ENCODE results near the gene IL20RA. TPM values are rescaled to one million over a fixed set of nuclear protein-coding genes. Genes with fewer than 3 reads are reported as not detected.

The IL20RA gene
- total RNA-seq, 4 donors from 2014 or later, result 0.88 to 6.4 (median 4.3) TPM

DNA sequence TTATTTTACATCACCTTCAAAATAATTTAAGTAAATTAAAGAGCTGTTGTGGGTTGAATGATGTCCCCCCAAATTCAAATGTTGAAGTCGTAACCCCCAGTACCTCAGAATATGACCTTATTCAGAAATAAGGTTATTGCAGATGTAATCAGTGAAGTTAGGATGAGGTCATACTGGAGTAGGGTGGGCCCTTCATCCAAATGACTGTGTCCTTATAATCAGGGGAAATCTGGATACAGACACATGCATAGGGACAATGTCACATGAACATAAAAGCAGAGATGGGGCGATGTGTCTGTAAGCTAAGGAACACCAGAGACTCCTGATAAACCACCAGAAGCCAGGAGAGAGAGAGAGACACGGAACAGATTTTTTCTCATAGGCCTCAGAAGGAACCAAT, 13.3 kb upstream of the IL20RA start:
- Histone ChIP-seq H3K4me3 (no peak overlapping the region), H3K36me3 (no peaks in the 10 kb centered on the region), H3K4me1 (no peaks in the 10 kb centered on the region), H3K27me3 (no peaks in the 10 kb centered on the region), H3K27ac (no peak overlapping the region), H3K9me3 (no peaks in the 10 kb centered on the region)
- TF ChIP-seq, protein P1, sequence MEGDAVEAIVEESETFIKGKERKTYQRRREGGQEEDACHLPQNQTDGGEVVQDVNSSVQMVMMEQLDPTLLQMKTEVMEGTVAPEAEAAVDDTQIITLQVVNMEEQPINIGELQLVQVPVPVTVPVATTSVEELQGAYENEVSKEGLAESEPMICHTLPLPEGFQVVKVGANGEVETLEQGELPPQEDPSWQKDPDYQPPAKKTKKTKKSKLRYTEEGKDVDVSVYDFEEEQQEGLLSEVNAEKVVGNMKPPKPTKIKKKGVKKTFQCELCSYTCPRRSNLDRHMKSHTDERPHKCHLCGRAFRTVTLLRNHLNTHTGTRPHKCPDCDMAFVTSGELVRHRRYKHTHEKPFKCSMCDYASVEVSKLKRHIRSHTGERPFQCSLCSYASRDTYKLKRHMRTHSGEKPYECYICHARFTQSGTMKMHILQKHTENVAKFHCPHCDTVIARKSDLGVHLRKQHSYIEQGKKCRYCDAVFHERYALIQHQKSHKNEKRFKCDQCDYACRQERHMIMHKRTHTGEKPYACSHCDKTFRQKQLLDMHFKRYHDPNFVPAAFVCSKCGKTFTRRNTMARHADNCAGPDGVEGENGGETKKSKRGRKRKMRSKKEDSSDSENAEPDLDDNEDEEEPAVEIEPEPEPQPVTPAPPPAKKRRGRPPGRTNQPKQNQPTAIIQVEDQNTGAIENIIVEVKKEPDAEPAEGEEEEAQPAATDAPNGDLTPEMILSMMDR (IDR thresholded peaks at IDR 0.05), result no peak
- TF ChIP-seq POLR2A (IDR thresholded peaks at IDR 0.05), result no peak
- no peak for DNase-seq
- intact Hi-C loops (cut with DNase I; ENCODE audit: low total_unique reads), result no loop called here

DNA sequence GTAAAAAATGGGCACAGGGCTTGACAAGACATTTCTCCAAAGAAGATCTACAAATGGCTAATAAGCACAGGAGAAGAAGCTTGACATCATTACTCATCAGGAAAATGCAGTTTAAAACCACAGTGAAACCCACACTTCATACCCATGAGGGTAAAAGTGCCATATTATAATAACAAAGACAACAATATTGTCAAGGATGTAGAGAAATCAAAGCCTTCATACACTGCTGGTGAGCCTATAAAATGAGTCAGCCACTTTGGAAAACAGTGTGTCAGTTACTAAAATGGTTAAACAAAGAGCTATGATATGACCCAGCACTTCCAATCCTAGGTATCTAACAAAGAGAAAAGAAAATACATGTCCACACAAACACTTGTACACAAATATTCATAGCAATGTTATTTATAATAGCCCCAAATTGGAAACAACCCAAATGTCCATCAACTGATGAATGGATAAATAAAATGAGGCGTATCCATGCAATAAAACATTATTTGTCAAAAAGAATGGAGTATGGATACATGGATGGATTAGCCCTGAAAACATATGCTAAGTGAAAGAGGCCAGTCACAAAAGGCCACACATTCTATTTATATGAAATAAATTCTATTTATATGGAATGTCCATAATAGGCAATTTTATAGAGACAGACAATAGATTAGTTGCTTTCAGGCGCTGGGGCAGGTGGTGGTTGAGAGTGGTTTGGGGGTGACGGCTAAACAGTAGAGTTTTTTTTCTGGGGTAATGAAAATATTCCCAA, 11.5 kb upstream of the IL20RA start:
- Histone ChIP-seq H3K4me1 (no peaks in the 10 kb centered on the region), H3K4me3 (no peak overlapping the region), H3K27me3 (no peaks in the 10 kb centered on the region), H3K9me3 (no peaks in the 10 kb centered on the region), H3K36me3 (no peaks in the 10 kb centered on the region), H3K27ac (no peak overlapping the region)
- no peak for DNase-seq
- intact Hi-C loops (cut with DNase I; ENCODE audit: low total_unique reads), result no loop called here
- TF ChIP-seq, protein P1 (IDR thresholded peaks at IDR 0.05), result no peak
- no peak for TF ChIP-seq POLR2A (IDR thresholded peaks at IDR 0.05)

GRCh38 chr6:137051790-137052472, 7.2 kb upstream of the IL20RA start:
- DNase-seq, result no peak
- H3K9me3 ChIP-seq, result no peaks in the 10 kb centered on the region
- H3K27ac ChIP-seq, result no peak overlapping the region
- no peak overlapping the region for H3K4me3 ChIP-seq
- H3K27me3 ChIP-seq, result no peaks in the 10 kb centered on the region
- no peak for TF ChIP-seq POLR2A (IDR thresholded peaks at IDR 0.05)
- TF ChIP-seq, protein P1 (IDR thresholded peaks at IDR 0.05), result no peak
- H3K4me1 ChIP-seq, result no peaks in the 10 kb centered on the region
- intact Hi-C loops (cut with DNase I; ENCODE audit: low total_unique reads), result no loop called here
- no peaks in the 10 kb centered on the region for H3K36me3 ChIP-seq

DNA sequence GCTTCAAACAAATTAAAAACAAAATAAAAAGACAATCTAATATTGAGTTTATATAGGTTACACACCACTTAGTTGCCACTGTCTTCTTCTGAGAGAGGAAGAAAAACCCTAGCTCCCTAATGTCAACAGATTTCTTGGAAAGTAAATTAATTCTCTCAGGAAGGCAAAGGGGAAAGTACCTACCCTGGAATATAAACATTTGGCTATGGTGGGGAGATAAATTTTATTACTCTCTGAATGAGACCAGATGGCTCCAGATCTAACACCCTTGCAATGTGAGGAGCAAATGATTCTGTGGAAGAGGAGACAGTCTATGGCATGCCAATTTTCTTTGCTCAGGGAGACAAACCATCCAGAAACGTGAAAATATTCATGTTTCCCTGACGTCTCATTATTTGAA, 4.3 kb upstream of the IL20RA start:
- Histone ChIP-seq H3K4me1 (no peaks in the 10 kb centered on the region), H3K36me3 (no peaks in the 10 kb centered on the region), H3K27ac (no peak overlapping the region), H3K4me3 (no peak overlapping the region), H3K9me3 (no peaks in the 10 kb centered on the region), H3K27me3 (no peaks in the 10 kb centered on the region)
- TF ChIP-seq, protein P1 (IDR thresholded peaks at IDR 0.05), result no peak
- no peak for TF ChIP-seq POLR2A (IDR thresholded peaks at IDR 0.05)
- no peak for DNase-seq
- intact Hi-C loops (cut with DNase I; ENCODE audit: low total_unique reads), result no loop called here

DNA sequence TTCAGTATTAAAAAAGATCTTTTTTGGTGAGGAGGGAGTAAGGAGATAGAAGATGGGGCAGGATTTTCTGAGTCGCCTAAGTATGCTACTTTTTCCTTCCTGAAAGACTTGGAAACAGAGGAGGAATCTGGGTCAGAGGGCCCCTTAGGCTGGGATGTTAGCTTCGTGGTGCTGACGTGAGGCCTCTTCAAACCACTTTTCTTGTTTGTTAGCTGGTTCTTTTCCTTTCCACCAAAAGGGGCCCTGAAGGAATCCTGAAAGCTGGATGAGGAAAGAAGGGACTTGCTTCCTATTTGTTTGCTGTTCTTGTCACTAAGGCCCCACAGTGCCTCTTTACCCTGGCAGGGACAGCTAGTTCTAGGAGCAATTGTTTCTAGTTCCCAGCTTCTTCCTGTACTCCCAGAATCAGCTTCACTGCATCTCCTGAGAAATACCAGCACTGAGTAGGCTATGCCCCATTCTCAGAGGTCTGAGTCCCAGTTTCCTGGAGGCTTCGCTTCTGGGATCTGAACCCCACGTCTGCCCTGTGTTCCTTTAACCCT, 2.2 kb upstream of the IL20RA start:
- TF ChIP-seq, protein P1 (IDR thresholded peaks at IDR 0.05), result no peak
- TF ChIP-seq POLR2A (IDR thresholded peaks at IDR 0.05), result no peak
- intact Hi-C loops (cut with DNase I; ENCODE audit: low total_unique reads), result no loop called here
- Histone ChIP-seq H3K4me3 (no peak overlapping the region), H3K9me3 (no peaks in the 10 kb centered on the region), H3K4me1 (no peaks in the 10 kb centered on the region), H3K36me3 (no peaks in the 10 kb centered on the region), H3K27ac (no peak overlapping the region), H3K27me3 (no peaks in the 10 kb centered on the region)
- no peak for DNase-seq
